H1 (cell line): Measurements from ENCODE around the gene PKD2. TPM values are rescaled to one million over a fixed set of nuclear protein-coding genes. Genes with fewer than 3 reads are reported as not detected.
"Not testable (repeated sequence)": the region's sequence is repeated elsewhere in the genome, so short reads cannot be mapped to it uniquely, and the experiment has no call there.

Experiments used
- CTCF ChIA-PET: fragments of 300-600 bp; sonication (Branson Sonifier 250); formaldehyde crosslinking; loops from one replicate; lab custom pipeline; 2021; ENCODE audit not compliant: partially characterized antibody; lab: Charles Lee
- POLR2A ChIA-PET: fragments of 300-600 bp; sonication (Branson Sonifier 250); formaldehyde crosslinking; loops from one replicate; lab custom pipeline; 2021; ENCODE audit warnings: inconsistent platforms; ENCODE audit not compliant: partially characterized antibody; lab: Charles Lee
- DNase-seq, 2 experiments: peaks; one replicate each; pipeline versions ENCODE4 v3.0.0 to v3.0.0-alpha.2; 2010 to 2022; ENCODE audit warnings: low spot score in 2 of 2, low read depth in 1 of 2, mixed read lengths in 1 of 2
- FAIRE-seq: peaks from 2 replicates; lab custom pipeline; 2011; peaks lifted over from hg19 to GRCh38; lab: Jason Lieb, UNC
- H2AFZ ChIP-seq: 2 replicates; pipeline ENCODE4 v1.8.1; 2012; ENCODE audit warnings: low read length, inconsistent platforms
- H2AK5ac ChIP-seq: 2 replicates; pipeline ENCODE4 v1.6.1; 2013; ENCODE audit warnings: low read depth, low read length
- H2BK120ac ChIP-seq: replicated peaks from 2 replicates; pipeline ENCODE3; 2013; ENCODE audit warnings: low read depth, low read length, inconsistent platforms
- H2BK12ac ChIP-seq: 2 replicates; pipeline ENCODE4 v1.6.1; 2013; ENCODE audit warnings: low read depth, low read length
- H2BK15ac ChIP-seq: 2 replicates; pipeline ENCODE4 v1.6.1; 2013; ENCODE audit warnings: low read length
- H2BK20ac ChIP-seq: 2 replicates; pipeline ENCODE4 v1.6.1; 2013; ENCODE audit warnings: low read length
- H2BK5ac ChIP-seq: 2 replicates; pipeline ENCODE4 v1.6.1; 2013; ENCODE audit warnings: low read depth, low read length
- H3K14ac ChIP-seq: 2 replicates; pipeline ENCODE4 v1.6.1; 2013; ENCODE audit warnings: inconsistent platforms; ENCODE audit not compliant: insufficient read length
- H3K18ac ChIP-seq: 2 replicates; pipeline ENCODE4 v1.6.1; 2013; ENCODE audit warnings: low read length; ENCODE audit errors: extremely low read depth
- H3K23ac ChIP-seq: 2 replicates; pipeline ENCODE4 v1.6.1; 2013; ENCODE audit warnings: inconsistent platforms; ENCODE audit not compliant: insufficient read length
- H3K23me2 ChIP-seq: 2 replicates; pipeline ENCODE4 v1.6.1; 2013; ENCODE audit warnings: low read depth, low read length
- H3K27ac ChIP-seq: 2 replicates; pipeline ENCODE4 v1.6.1; 2011; ENCODE audit warnings: low read depth, low read length, inconsistent platforms
- H3K27me3 ChIP-seq, 4 experiments: replicated peaks in 1 of 4; 1 replicate in 1 of 4; 2 replicates in 3 of 4; pipeline versions ENCODE4 v1.6.1 to v1.8.1; 2011 to 2013; ENCODE audit warnings: low read length in 3 of 4, mild to moderate bottlenecking in 3 of 4, inconsistent platforms in 2 of 4, mixed read lengths in 2 of 4, moderate library complexity in 1 of 4; ENCODE audit not compliant: control insufficient read depth in 3 of 4, insufficient read depth in 3 of 4; ENCODE audit errors: extremely low read depth in 1 of 4
- H3K36me3 ChIP-seq, 4 experiments: 2 replicates each; pipeline versions ENCODE4 v1.6.1 to v1.8.1; 2011 to 2013; ENCODE audit warnings: mild to moderate bottlenecking in 4 of 4, low read length in 3 of 4, moderate library complexity in 2 of 4, control low read depth in 1 of 4, inconsistent platforms in 1 of 4; ENCODE audit not compliant: insufficient read depth in 4 of 4, control insufficient read depth in 2 of 4
- H3K4ac ChIP-seq: replicated peaks from 2 replicates; pipeline ENCODE3; 2013; ENCODE audit warnings: low read length, low read depth, mixed read lengths, inconsistent platforms; ENCODE audit not compliant: insufficient read length
- H3K4me1 ChIP-seq, 4 experiments: replicated peaks in 1 of 4; 1 replicate in 1 of 4; 2 replicates in 3 of 4; pipeline versions ENCODE4 v1.6.1 to v1.8.1; 2011 to 2013; ENCODE audit warnings: low read length in 3 of 4, inconsistent platforms in 2 of 4, mixed read lengths in 1 of 4; ENCODE audit not compliant: insufficient read depth in 4 of 4, control insufficient read depth in 3 of 4
- H3K4me2 ChIP-seq, 2 experiments: 2 replicates each; pipeline versions ENCODE4 v1.6.1 to v1.8.1; 2011 to 2013; ENCODE audit warnings: low read depth in 2 of 2, low read length in 2 of 2, control low read depth in 1 of 2, inconsistent platforms in 1 of 2, mild to moderate bottlenecking in 1 of 2; ENCODE audit not compliant: insufficient read depth in 1 of 2
- H3K4me3 ChIP-seq, 4 experiments: fragments of 200-600, 300-600 bp in 1 of 4; sonication (generic), shearing (Covaris generic), sonication (Bioruptor Twin) in 1 of 4; 2 replicates each; pipeline versions ENCODE4 v1.5.1 to v1.8.1; 2011 to 2016; ENCODE audit warnings: low read length in 4 of 4, low read depth in 3 of 4, control low read depth in 2 of 4, inconsistent platforms in 2 of 4, mild to moderate bottlenecking in 2 of 4, mixed read lengths in 1 of 4, moderate library complexity in 1 of 4; ENCODE audit not compliant: insufficient read depth in 2 of 4; ENCODE audit errors: extremely low read depth in 1 of 4
- H3K56ac ChIP-seq: replicated peaks from 2 replicates; pipeline ENCODE3; 2013; ENCODE audit warnings: low read depth, mild to moderate bottlenecking, mixed read lengths, low read length, inconsistent platforms; ENCODE audit not compliant: insufficient read length
- H3K79me1 ChIP-seq: 2 replicates; pipeline ENCODE4 v1.6.1; 2013; ENCODE audit warnings: low read depth, low read length, control low read depth
- H3K79me2 ChIP-seq, 2 experiments: 2 replicates each; pipeline versions ENCODE4 v1.6.1 to v1.8.1; 2012 to 2013; ENCODE audit warnings: low read length in 2 of 2, mild to moderate bottlenecking in 2 of 2, inconsistent platforms in 1 of 2; ENCODE audit not compliant: insufficient read depth in 2 of 2, control insufficient read depth in 1 of 2
- H3K9ac ChIP-seq, 4 experiments: replicated peaks in 1 of 4; 1 replicate in 1 of 4; 2 replicates in 3 of 4; pipeline versions ENCODE4 v1.6.1 to v1.8.1; 2011 to 2013; ENCODE audit warnings: low read depth in 3 of 4, low read length in 3 of 4, control low read depth in 2 of 4, mild to moderate bottlenecking in 2 of 4, moderate library complexity in 2 of 4, inconsistent platforms in 1 of 4; ENCODE audit errors: extremely low read depth in 1 of 4
- H3K9me3 ChIP-seq, 2 experiments: 2 replicates each; pipeline versions ENCODE4 v1.6.1 to v1.8.1; 2012 to 2013; ENCODE audit warnings: mild to moderate bottlenecking in 2 of 2, moderate library complexity in 2 of 2, control low read depth in 1 of 2, inconsistent platforms in 1 of 2, low read depth in 1 of 2, low read length in 1 of 2, mixed read lengths in 1 of 2; ENCODE audit not compliant: insufficient read depth in 2 of 2
- H4K20me1 ChIP-seq, 2 experiments: replicated peaks in 1 of 2; 2 replicates each; pipeline versions ENCODE3 to v1.8.1; 2011 to 2013; ENCODE audit warnings: inconsistent platforms in 2 of 2, low read length in 2 of 2, mild to moderate bottlenecking in 1 of 2; ENCODE audit not compliant: insufficient read depth in 2 of 2, control insufficient read depth in 1 of 2
- H4K5ac ChIP-seq: 2 replicates; pipeline ENCODE4 v1.6.1; 2013; ENCODE audit warnings: low read length, low read depth, mixed read lengths, inconsistent platforms; ENCODE audit not compliant: insufficient read length
- H4K8ac ChIP-seq: 2 replicates; pipeline ENCODE4 v1.8.0; 2013; ENCODE audit warnings: mild to moderate bottlenecking, moderate library complexity, low read length, inconsistent platforms; ENCODE audit not compliant: insufficient read depth; ENCODE audit errors: extremely low read depth
- H4K91ac ChIP-seq: replicated peaks from 2 replicates; pipeline ENCODE3; 2013; ENCODE audit warnings: low read length, mixed read lengths, inconsistent platforms; ENCODE audit not compliant: insufficient read length
- WGBS, 2 experiments: shearing (Covaris generic) in 1 of 2; methylation state at CpG; one replicate each; pipeline versions ENCODE4 v1.1.6 to v1.1.7; 2013 to 2015; ENCODE audit warnings: low lambda C conversion rate in 2 of 2, mixed read lengths in 2 of 2, inconsistent platforms in 1 of 2, low coverage in 1 of 2, missing lambda C conversion rate in 1 of 2; ENCODE audit not compliant: insufficient replicate concordance in 2 of 2, insufficient coverage in 1 of 2, insufficient read length in 1 of 2; ENCODE audit errors: extremely low coverage in 1 of 2, missing lambda C conversion rate in 1 of 2; 5-methylcytosine and 5-hydroxymethylcytosine counted together
- polyA plus RNA-seq, 7 experiments: library from polyadenylated mRNA; depleted of rRNA in 3 of 7; stranded (reverse) in 5 of 7; unstranded in 2 of 7; fragments of >200 nt in 5 of 7; fragments of 200-250 nt in 2 of 7; gene quantifications; 1 replicate in 5 of 7; 2 replicates in 1 of 7; 4 replicates in 1 of 7; pipeline versions ENCODE4 v1.2.1 to v1.2.3, GENCODE V29; 2011 to 2013; ENCODE audit warnings: missing spikeins in 2 of 7, mixed read lengths in 2 of 7
- total RNA-seq: library from RNA; stranded (reverse); fragmentation: NEBNext Ultra II Directional; extraction: Animal tissue kit (Norgen Biotek cat#: 25700); gene quantifications from 2 replicates; pipeline ENCODE4 v1.2.1, GENCODE V29; 2021

PKD2 gene
- total and polyA plus RNA-seq, 2 of the 8 experiments (the other 6 are each of a cell fraction or from before 2014, with no cell fraction given): 16.0 to 32.0 TPM

DNA sequence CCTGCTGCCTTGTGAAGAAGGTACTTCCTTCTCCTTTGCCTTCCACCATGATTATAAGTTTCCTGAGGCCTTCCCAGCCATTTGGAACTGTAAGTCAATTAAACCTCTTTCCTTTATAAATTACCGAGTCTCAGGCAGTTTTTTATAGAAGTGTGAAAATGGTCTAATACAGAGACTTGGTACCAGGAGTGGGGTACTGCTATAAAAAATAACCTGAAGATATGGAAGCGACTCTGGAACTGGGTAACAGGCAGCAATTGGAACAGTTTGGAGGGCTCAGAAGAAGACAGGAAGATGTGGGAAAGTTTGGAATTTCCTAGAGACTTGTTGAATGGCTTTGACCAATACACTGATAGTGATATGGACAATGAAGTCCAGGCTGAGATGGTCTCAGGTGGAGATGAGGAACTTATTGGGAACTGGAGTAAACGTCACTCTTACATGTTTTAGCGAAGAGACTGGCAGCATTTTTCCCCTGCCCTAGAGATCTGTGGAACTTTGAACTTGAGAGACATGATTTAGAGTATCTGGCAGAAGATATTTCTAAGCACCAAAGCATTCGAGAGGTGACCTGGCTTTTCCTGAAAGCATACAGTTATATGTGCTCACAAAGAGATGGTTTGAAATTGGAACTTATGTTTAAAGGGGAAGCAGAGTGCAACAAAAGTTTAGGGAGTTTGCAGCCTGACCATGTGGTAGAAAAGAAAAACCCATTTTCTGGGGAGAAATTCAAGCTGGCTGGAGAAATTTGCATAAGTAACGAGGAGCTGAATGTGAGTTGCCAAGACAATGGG is 18.6 kb downstream of the PKD2 start:
- H3K9me3 ChIP-seq: peaks cover 18% of the 10 kb centered on the region in 2 experiments
- CTCF ChIA-PET, H3K27ac ChIP-seq, H3K79me1 ChIP-seq, H4K8ac ChIP-seq, DNase-seq, H3K14ac ChIP-seq, H4K91ac ChIP-seq, H3K4me1 ChIP-seq, H2BK12ac ChIP-seq, H3K18ac ChIP-seq, H3K79me2 ChIP-seq, H3K4ac ChIP-seq, FAIRE-seq, H2BK15ac ChIP-seq, H3K23me2 ChIP-seq, H3K4me2 ChIP-seq, H3K56ac ChIP-seq, H3K27me3 ChIP-seq, H2AK5ac ChIP-seq, H2AFZ ChIP-seq, POLR2A ChIA-PET, H4K20me1 ChIP-seq, H3K23ac ChIP-seq, H4K5ac ChIP-seq, H2BK120ac ChIP-seq, H3K4me3 ChIP-seq, H2BK20ac ChIP-seq, H2BK5ac ChIP-seq, H3K9ac ChIP-seq: not testable (repeated sequence)
- 93% methylated on average over 6 of the region's 6 CpGs; no CpG with 5 or more reads in 1 of the 2 experiments for WGBS, 2 experiments
- peaks cover 3 to 51% (median 22%) of the 10 kb centered on the region in 4 experiments; a peak in 5 of 8 replicates for H3K36me3 ChIP-seq
